GM12878 (cell line): ENCODE data around the gene ICAM4. TPM values are rescaled to one million over a fixed set of nuclear protein-coding genes. Genes with fewer than 3 reads are reported as not detected.

ENCODE experiments used
- ATAC-seq: fragments of 200-7000 bp; cut with Tn5 transposase; 3 replicates; pipeline ENCODE4 v1.9.1; 2020; ENCODE audit warnings: mild to moderate bottlenecking, moderate library complexity
- BruUV-seq: library from RNA; stranded (reverse); fragments of 400-500 nt; replicated peaks from 2 replicates; lab custom pipeline; 2021; lab: Mats Ljungman, UMichigan
- CTCF ChIA-PET: fragments of 300-600 bp; sonication (Branson Sonifier 250); formaldehyde crosslinking; extraction: SDS; loops from one replicate; lab custom pipeline; 2021; ENCODE audit warnings: inconsistent platforms; lab: Yijun Ruan, JAX
- POLR2A ChIA-PET: fragments of 350-600 bp; formaldehyde crosslinking; extraction: SDS; loops from one replicate; lab custom pipeline; 2021; ENCODE audit warnings: inconsistent platforms; lab: Charles Lee
- RAD21 ChIA-PET: fragments of 300-600 bp; sonication (Branson Sonifier 250); formaldehyde crosslinking; loops from one replicate; lab custom pipeline; 2023; ENCODE audit warnings: antibody characterized with exemption; ENCODE audit not compliant: unreplicated experiment; lab: Charles Lee
- SMC1A ChIA-PET: fragments of 300-600 bp; sonication (Branson Sonifier 250); formaldehyde crosslinking; loops from one replicate; lab custom pipeline; 2023; ENCODE audit not compliant: unreplicated experiment, uncharacterized antibody; lab: Charles Lee
- DNase-seq: peaks from one replicate; pipeline ENCODE4 v3.0.0-alpha.2; 2011; ENCODE audit warnings: low read depth, low spot score
- FAIRE-seq: peaks from 3 replicates; lab custom pipeline; 2011; peaks lifted over from hg19 to GRCh38; lab: Jason Lieb, UNC
- H2AFZ ChIP-seq: 2 replicates; pipeline ENCODE4 v1.6.0; 2011; ENCODE audit warnings: low read depth, low read length, control low read depth; ENCODE audit not compliant: control insufficient read depth
- H3K27ac ChIP-seq: 2 replicates; pipeline ENCODE4 v1.5.1; 2011; ENCODE audit warnings: control low read depth; ENCODE audit not compliant: control insufficient read depth, insufficient read depth
- H3K27me3 ChIP-seq, 2 experiments: replicated peaks in 1 of 2; 2 replicates each; pipeline versions ENCODE4 v1.6.0 to v1.6.1; 2011; ENCODE audit warnings: low read length in 1 of 2; ENCODE audit not compliant: control insufficient read depth in 2 of 2, insufficient read depth in 2 of 2
- H3K36me3 ChIP-seq, 2 experiments: 2 replicates each; pipeline ENCODE4 v1.5.1; 2011; ENCODE audit warnings: low read length in 1 of 2; ENCODE audit not compliant: control insufficient read depth in 2 of 2, insufficient read depth in 2 of 2
- H3K4me1 ChIP-seq: 2 replicates; pipeline ENCODE4 v1.6.1; 2011; ENCODE audit warnings: mild to moderate bottlenecking, low read length, moderate library complexity, mixed read lengths; ENCODE audit not compliant: control insufficient read depth, insufficient read depth
- H3K4me2 ChIP-seq: 2 replicates; pipeline ENCODE4 v1.6.0; 2011; ENCODE audit warnings: control low read depth; ENCODE audit not compliant: control insufficient read depth, insufficient read depth
- H3K4me3 ChIP-seq: fragments of 200-600 bp; sonication (generic); 2 replicates; pipeline ENCODE4 v1.5.1; 2016
- H3K79me2 ChIP-seq: 2 replicates; pipeline ENCODE4 v1.6.0; 2011; ENCODE audit warnings: low read length; ENCODE audit not compliant: control insufficient read depth, insufficient read depth
- H3K9ac ChIP-seq: 2 replicates; pipeline ENCODE4 v1.8.0; 2011; ENCODE audit warnings: low read length, control low read depth, mixed read lengths; ENCODE audit not compliant: control insufficient read depth, insufficient read depth
- H3K9me3 ChIP-seq: replicated peaks from 3 replicates; pipeline ENCODE4 v1.5.1; 2011; ENCODE audit warnings: mild to moderate bottlenecking, low read length; ENCODE audit not compliant: control insufficient read depth, insufficient read depth
- H4K20me1 ChIP-seq: 2 replicates; pipeline ENCODE4 v1.6.0; 2011; ENCODE audit not compliant: control insufficient read depth, insufficient read depth
- BCL11A ChIP-seq: IDR thresholded peaks from 2 replicates; pipeline ENCODE4 v1.6.1; 2011; ENCODE audit warnings: low read depth, low read length
- BMI1 ChIP-seq: fragments of 450-650 bp; IDR thresholded peaks from 2 replicates; pipeline ENCODE4 v1.6.1; 2016; ENCODE audit warnings: mild to moderate bottlenecking, moderate library complexity, borderline replicate concordance
- BRCA1 ChIP-seq: IDR thresholded peaks from 2 replicates; pipeline ENCODE4 v1.6.1; 2011; ENCODE audit warnings: low read depth, low read length, improper control_type of control experiment
- E4F1 ChIP-seq: fragments of 450-650 bp; IDR thresholded peaks from 2 replicates; pipeline ENCODE4 v1.6.1; 2018; ENCODE audit warnings: borderline replicate concordance, mild to moderate bottlenecking; ENCODE audit not compliant: partially characterized antibody
- GATAD2B ChIP-seq: fragments of 450-650 bp; conservative IDR thresholded peaks from 2 replicates; pipeline ENCODE4 v1.6.1; 2017; ENCODE audit warnings: low read depth, mild to moderate bottlenecking, moderate library complexity
- MYC ChIP-seq: IDR thresholded peaks from 2 replicates; pipeline ENCODE4 v1.6.1; 2011; ENCODE audit warnings: mild to moderate bottlenecking, low read length, moderate library complexity, inconsistent platforms; ENCODE audit not compliant: insufficient read depth, insufficient replicate concordance, insufficient read length, severe bottlenecking
- NBN ChIP-seq: fragments of 450-650 bp; IDR thresholded peaks from 2 replicates; pipeline ENCODE4 v1.6.1; 2016
- NR2C1 ChIP-seq: fragments of 450-650 bp; IDR thresholded peaks from 2 replicates; pipeline ENCODE4 v1.6.1; 2017; ENCODE audit warnings: antibody characterized with exemption, mild to moderate bottlenecking, moderate library complexity
- PKNOX1 ChIP-seq: fragments of 450-650 bp; IDR thresholded peaks from 2 replicates; pipeline ENCODE4 v1.6.1; 2016; ENCODE audit warnings: mild to moderate bottlenecking
- SREBF1 ChIP-seq: IDR thresholded peaks from 2 replicates; pipeline ENCODE4 v1.6.1; 2012; ENCODE audit warnings: mild to moderate bottlenecking, low read length
- ZNF274 ChIP-seq: IDR thresholded peaks from one replicate; pipeline ENCODE4 v1.8.0; 2011; ENCODE audit not compliant: insufficient read length, insufficient read depth
- WGBS: methylation state at CpG from one replicate; pipeline ENCODE4 v1.1.6; 2016; ENCODE audit warnings: low lambda C conversion rate; ENCODE audit not compliant: insufficient replicate concordance, insufficient coverage; ENCODE audit errors: missing lambda C conversion rate; 5-methylcytosine and 5-hydroxymethylcytosine counted together
- in situ Hi-C: fragments of 300-500 bp; cut with MboI; formaldehyde crosslinking; loops from 9 replicates; pipeline ENCODE4 v1.14.3; 2018; ENCODE audit warnings: mixed read lengths
- intact Hi-C: fragments of 100-400 bp; cut with micrococcal nuclease; formaldehyde crosslinking; loops from one replicate; pipeline ENCODE4 v1.14.2; 2022; ENCODE audit not compliant: unreplicated experiment
- polyA plus RNA-seq, 11 experiments: library from polyadenylated mRNA; depleted of rRNA in 4 of 11; unstranded in 6 of 11; stranded (reverse) in 5 of 11; fragments of >200 nt; fragmentation: Nextera tagmentation in 4 of 11; fragmentation: Illumina TruSeq in 1 of 11; extraction: Ambion mirVana in 4 of 11; extraction: Trizol in 1 of 11; gene quantifications; 1 replicate in 1 of 11; 2 replicates in 10 of 11; pipeline versions ENCODE4 v1.2.1 to v1.2.3, GENCODE V29; 2011 to 2016; ENCODE audit warnings: inconsistent platforms in 2 of 11, missing spikeins in 2 of 11, low read depth in 1 of 11
- total RNA-seq, 4 experiments: library from RNA; depleted of rRNA in 3 of 4; stranded (reverse); fragments of >200 nt in 3 of 4; fragmentation: Illumina TruSeq in 1 of 4; extraction: Trizol in 1 of 4; gene quantifications; 2 replicates each; pipeline versions ENCODE4 v1.2.1 to v1.2.3, GENCODE V29; 2013 to 2021
- TF ChIP-seq, protein P1 (sequence below): IDR thresholded peaks from 2 replicates; pipeline ENCODE4 v1.6.1; 2011; ENCODE audit warnings: mild to moderate bottlenecking, low read depth, low read length, moderate library complexity; ENCODE audit not compliant: insufficient replicate concordance
- TF ChIP-seq, protein P2 (sequence below): fragments of 450-650 bp; formaldehyde crosslinking; IDR thresholded peaks from 2 replicates; pipeline ENCODE4 v1.4.0; 2020; ENCODE audit warnings: mild to moderate bottlenecking, moderate library complexity

The ICAM4 gene
- total and polyA plus RNA-seq, 10 of the 15 experiments (the other 5 are each of a cell fraction or from before 2014, with no cell fraction given): 0.31 to 5.1 (median 1.7) TPM

DNA sequence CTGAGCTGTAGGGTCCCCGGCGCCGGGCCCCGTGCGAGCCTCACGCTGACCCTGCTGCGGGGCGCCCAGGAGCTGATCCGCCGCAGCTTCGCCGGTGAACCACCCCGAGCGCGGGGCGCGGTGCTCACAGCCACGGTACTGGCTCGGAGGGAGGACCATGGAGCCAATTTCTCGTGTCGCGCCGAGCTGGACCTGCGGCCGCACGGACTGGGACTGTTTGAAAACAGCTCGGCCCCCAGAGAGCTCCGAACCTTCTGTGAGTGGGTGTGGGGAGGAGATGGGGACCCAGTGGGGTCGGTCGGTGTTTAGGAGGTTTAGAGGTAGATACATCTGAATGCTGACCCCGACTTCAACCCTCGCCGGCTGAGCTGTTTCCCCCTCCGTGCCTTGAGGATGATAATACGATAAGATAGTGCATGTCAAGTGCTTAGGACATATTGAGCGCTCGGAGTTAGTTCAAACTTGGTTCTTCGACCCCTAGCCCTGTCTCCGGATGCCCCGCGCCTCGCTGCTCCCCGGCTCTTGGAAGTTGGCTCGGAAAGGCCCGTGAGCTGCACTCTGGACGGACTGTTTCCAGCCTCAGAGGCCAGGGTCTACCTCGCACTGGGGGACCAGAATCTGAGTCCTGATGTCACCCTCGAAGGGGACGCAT is 4.9 kb downstream of the ICAM4 start:
- SMC1A ChIA-PET: interaction anchor here (0.5 to 1.8 kb wide), 8 partner anchors 15 to 144 kb away, joined by 3 to 14 read pairs (median 4); partner anchors contain the start of genes ICAM1 and TYK2
- H3K4me1 ChIP-seq: peaks cover 57% of the 10 kb centered on the region
- FAIRE-seq (no peak), DNase-seq (no peak)
- no peaks in the 10 kb centered on the region; a peak in 1 of 4 replicates for H3K36me3 ChIP-seq
- CTCF ChIA-PET: interaction anchor here (1.0 to 1.8 kb wide), 6 partner anchors 21 to 97 kb away, joined by 3 to 7 read pairs (median 4); partner anchors contain the start of genes ICAM1 and RAVER1
- no peaks in the 10 kb centered on the region for H4K20me1 ChIP-seq
- WGBS: under 1% methylated on average over 49 of the region's 49 CpGs
- intact Hi-C loops: no loop called here
- no peaks in the 10 kb centered on the region for H3K79me2 ChIP-seq
- BruUV-seq: no TSS peak
- POLR2A ChIA-PET: interaction anchor here (0.6 to 1.3 kb wide), 9 partner anchors 12 to 264 kb away, joined by 3 to 7 read pairs (median 4); partner anchors contain the start of genes ICAM1 and TYK2
- in situ Hi-C loops: no loop called here
- no peaks in the 10 kb centered on the region; the same call in 2 of the 3 replicates for H3K9me3 ChIP-seq
- H3K27ac ChIP-seq: no peak overlapping the region
- no peak for TF ChIP-seq MYC
- no peak for TF ChIP-seq BCL11A
- TF ChIP-seq, protein P1, sequence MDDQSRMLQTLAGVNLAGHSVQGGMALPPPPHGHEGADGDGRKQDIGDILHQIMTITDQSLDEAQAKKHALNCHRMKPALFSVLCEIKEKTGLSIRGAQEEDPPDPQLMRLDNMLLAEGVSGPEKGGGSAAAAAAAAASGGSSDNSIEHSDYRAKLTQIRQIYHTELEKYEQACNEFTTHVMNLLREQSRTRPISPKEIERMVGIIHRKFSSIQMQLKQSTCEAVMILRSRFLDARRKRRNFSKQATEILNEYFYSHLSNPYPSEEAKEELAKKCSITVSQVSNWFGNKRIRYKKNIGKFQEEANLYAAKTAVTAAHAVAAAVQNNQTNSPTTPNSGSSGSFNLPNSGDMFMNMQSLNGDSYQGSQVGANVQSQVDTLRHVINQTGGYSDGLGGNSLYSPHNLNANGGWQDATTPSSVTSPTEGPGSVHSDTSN: no peak
- no peak for TF ChIP-seq SREBF1
- TF ChIP-seq E4F1: no peak
- no peak for TF ChIP-seq NR2C1
- no peak for TF ChIP-seq BRCA1
- TF ChIP-seq PKNOX1: no peak
- TF ChIP-seq ZNF274: no peak
- TF ChIP-seq, protein P2, sequence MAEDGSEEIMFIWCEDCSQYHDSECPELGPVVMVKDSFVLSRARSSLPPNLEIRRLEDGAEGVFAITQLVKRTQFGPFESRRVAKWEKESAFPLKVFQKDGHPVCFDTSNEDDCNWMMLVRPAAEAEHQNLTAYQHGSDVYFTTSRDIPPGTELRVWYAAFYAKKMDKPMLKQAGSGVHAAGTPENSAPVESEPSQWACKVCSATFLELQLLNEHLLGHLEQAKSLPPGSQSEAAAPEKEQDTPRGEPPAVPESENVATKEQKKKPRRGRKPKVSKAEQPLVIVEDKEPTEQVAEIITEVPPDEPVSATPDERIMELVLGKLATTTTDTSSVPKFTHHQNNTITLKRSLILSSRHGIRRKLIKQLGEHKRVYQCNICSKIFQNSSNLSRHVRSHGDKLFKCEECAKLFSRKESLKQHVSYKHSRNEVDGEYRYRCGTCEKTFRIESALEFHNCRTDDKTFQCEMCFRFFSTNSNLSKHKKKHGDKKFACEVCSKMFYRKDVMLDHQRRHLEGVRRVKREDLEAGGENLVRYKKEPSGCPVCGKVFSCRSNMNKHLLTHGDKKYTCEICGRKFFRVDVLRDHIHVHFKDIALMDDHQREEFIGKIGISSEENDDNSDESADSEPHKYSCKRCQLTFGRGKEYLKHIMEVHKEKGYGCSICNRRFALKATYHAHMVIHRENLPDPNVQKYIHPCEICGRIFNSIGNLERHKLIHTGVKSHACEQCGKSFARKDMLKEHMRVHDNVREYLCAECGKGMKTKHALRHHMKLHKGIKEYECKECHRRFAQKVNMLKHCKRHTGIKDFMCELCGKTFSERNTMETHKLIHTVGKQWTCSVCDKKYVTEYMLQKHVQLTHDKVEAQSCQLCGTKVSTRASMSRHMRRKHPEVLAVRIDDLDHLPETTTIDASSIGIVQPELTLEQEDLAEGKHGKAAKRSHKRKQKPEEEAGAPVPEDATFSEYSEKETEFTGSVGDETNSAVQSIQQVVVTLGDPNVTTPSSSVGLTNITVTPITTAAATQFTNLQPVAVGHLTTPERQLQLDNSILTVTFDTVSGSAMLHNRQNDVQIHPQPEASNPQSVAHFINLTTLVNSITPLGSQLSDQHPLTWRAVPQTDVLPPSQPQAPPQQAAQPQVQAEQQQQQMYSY (CRISPR knock-in tag): no peak
- TF ChIP-seq BMI1: no peak
- no peak for TF ChIP-seq NBN
- no peak for TF ChIP-seq GATAD2B
- TF ChIP-seq, all 136 proteins: peak for 0
- RAD21 ChIA-PET: interaction anchor here (0.6 to 1.6 kb wide), 5 partner anchors 12 to 89 kb away, joined by 3 to 22 read pairs (median 5); partner anchors contain the start of genes ICAM1, RAVER1 and TYK2
- H3K27me3 ChIP-seq: peaks cover 3 to 16% of the 10 kb centered on the region in 2 experiments
- H3K4me3 ChIP-seq: peak overlapping the region; percentile 77
- peak overlapping the region; percentile 7; the same call in 1 of the 2 replicates for H3K9ac ChIP-seq
- ATAC-seq: no peak
- H3K4me2 ChIP-seq: peak overlapping the region; percentile 98
- H2AFZ ChIP-seq: peak overlapping the region; percentile 70
